NCI-H1417 (cell line): ENCODE measurements around the gene UPF1.
A peak's percentile ranks its signal among the peaks of the same experiment; 100 is the strongest.

Experiments
- DNase-seq, 3 experiments: peaks; one replicate each; lab custom pipeline; 2025; lab: John Stamatoyannopoulos, UW

UPF1 gene

GRCh38 chr19:18840288-18841267 is 8.8 kb downstream of the UPF1 start:
- no peak for DNase-seq

DNA sequence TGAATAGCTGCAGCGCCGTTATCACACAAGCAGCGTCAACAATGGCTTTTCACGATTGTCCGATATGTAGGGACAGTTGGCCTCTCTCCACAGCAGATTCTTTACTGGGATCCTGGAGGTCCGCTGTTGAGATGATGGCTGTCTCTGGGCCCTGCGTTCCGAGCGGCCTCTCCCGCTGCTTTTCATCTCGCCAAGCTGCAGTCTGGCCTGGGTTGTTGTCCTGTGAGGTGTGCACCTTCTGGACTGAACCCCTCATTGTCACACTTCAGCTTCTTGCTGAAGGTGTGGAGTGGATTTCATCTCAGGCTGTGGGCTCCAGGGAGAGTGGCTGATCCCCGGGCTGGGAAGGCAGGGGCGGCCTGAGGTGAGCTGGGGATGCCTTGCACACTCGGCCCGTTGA is 9.6 kb downstream of the UPF1 start:
- no peak for DNase-seq

GRCh38 chr19:18842166-18842565 is 10.4 kb downstream of the UPF1 start:
- no peak for DNase-seq

- no peak for DNase-seq
Measured at GRCh38 chr19:18843960-18844359, 12.2 kb downstream of the UPF1 start.

- DNase-seq: no peak
Measured at GRCh38 chr19:18844806-18845329, 13.1 kb downstream of the UPF1 start.

- no peak for DNase-seq
Measured at GRCh38 chr19:18845961-18846360, 14.2 kb downstream of the UPF1 start.

- DNase-seq: peak; percentile 32 to 72 (median 55)
Measured at GRCh38 chr19:18846862-18847548, 15.2 kb downstream of the UPF1 start.

GRCh38 chr19:18847549-18848463 is 16.0 kb downstream of the UPF1 start:
- DNase-seq: no peak

- DNase-seq: no peak
Measured at GRCh38 chr19:18848878-18849661, 17.3 kb downstream of the UPF1 start.

GRCh38 chr19:18849838-18850400 is 18.2 kb downstream of the UPF1 start:
- no peak for DNase-seq

GRCh38 chr19:18850471-18851375 is 19.0 kb downstream of the UPF1 start:
- DNase-seq: no peak

GRCh38 chr19:18851673-18852325 is 20.0 kb downstream of the UPF1 start:
- no peak for DNase-seq

GRCh38 chr19:18852648-18853047 is 20.9 kb downstream of the UPF1 start:
- no peak for DNase-seq

DNA sequence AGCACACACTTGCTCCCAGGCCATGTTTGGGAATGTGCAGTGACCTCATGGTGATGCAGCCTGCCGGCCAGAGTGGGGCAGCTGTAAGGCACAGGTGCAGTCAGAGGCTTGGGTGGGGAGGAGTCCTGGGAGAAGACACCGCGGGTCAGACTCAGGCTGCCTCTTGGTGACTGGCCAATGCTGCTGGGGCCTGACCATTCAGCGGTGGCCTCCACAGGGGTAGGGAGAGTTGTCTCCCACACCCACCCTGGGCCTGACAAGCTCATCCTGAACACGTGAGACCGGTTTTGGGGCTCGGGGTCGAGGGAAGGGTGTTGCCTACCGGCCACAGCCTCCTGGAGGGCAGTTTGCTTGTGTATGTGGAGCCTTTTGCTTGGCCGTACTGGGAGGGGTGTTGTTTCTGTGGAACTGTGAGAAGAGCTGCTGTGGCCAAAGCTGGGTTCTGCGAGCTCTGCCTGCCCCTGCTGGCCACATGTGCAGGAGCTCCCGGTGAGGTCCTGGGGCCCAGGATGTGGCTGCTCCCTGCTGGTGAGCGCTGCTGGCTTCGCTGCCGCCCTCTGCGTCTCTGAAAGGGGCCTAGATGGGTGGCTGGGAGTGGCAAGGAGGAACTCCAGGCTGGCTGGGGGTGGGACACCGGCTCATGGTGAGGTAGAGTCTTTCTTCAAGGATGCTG is 22.1 kb downstream of the UPF1 start:
- DNase-seq: no peak

- no peak for DNase-seq
Measured at GRCh38 chr19:18854982-18855381, 23.2 kb downstream of the UPF1 start.

- DNase-seq: no peak
Measured at GRCh38 chr19:18855647-18856384, 24.1 kb downstream of the UPF1 start.

DNA sequence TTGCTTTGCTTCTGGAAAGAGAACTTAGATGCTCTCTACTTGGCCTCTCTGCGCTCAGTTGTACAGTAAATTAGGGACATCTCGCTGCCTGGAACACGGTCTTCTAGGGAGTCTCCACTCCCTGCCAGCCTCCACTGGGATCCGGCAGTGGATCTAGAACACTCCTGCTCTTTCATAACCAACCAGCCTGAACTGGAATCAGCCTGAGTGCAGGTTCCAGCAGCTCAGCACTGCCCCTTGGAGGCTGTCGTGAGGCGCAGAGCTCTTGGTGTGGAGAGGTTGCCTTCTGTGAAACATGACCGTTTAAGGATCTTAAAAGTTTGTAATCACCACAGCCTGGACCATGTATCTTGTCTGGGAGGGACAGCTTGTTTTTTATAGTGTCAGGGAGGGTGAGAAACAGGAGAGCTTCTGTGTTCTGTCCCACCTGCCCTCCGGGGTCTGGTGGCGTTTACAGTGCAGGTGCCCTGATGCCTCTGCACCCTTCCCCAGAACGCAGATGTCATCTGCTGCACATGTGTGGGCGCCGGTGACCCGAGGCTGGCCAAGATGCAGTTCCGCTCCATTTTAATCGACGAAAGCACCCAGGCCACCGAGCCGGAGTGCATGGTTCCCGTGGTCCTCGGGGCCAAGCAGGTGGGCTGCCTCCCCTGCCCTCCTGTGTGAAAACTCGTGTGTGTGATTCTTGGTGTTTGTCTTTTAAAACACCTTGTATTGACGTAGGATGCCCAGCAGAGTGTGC is 24.8 kb downstream of the UPF1 start:
- DNase-seq: peak in 1 of 3 experiments; percentile 13
